Stimulated activated naive CD8-positive, alpha-beta T cell treated with anti-CD3 and anti-CD28 coated beads, Interleukin-15, amount 100 ng/mL, for 72 hours (primary cell): ENCODE results near the gene NGFR.
"Not testable (repeated sequence)": the region's sequence is repeated elsewhere in the genome, so short reads cannot be mapped to it uniquely, and the experiment has no call there.

Source experiments
- ATAC-seq: fragments of 150-1000 bp; cut with Tn5 transposase; 2 replicates; pipeline ENCODE4 v1.10.0; 2021; ENCODE audit warnings: mild to moderate bottlenecking, moderate library complexity
- DNase-seq, 2 donors: peaks; one replicate each; pipeline ENCODE4 v3.0.0; 2021 to 2022
- H3K27ac Mint-ChIP-seq, 2 donors: one replicate each; pipeline ENCODE4 v1.8.0; 2022; ENCODE audit warnings: mild to moderate bottlenecking in 2 of 2, mixed read lengths in 2 of 2, moderate library complexity in 2 of 2
- H3K27me3 Mint-ChIP-seq: one replicate; pipeline ENCODE4 v1.8.0; 2022; ENCODE audit warnings: mixed read lengths
- H3K4me1 Mint-ChIP-seq: one replicate; pipeline ENCODE4 v1.8.0; 2022; ENCODE audit warnings: mild to moderate bottlenecking, mixed read lengths
- H3K4me3 Mint-ChIP-seq, 2 donors: one replicate each; pipeline ENCODE4 v1.8.0; 2022; ENCODE audit warnings: mild to moderate bottlenecking in 2 of 2, mixed read lengths in 2 of 2, moderate library complexity in 1 of 2
- H3K9me3 Mint-ChIP-seq, 2 donors: one replicate each; pipeline ENCODE4 v1.8.0; 2022; ENCODE audit warnings: mixed read lengths in 2 of 2

Gene NGFR

DNA sequence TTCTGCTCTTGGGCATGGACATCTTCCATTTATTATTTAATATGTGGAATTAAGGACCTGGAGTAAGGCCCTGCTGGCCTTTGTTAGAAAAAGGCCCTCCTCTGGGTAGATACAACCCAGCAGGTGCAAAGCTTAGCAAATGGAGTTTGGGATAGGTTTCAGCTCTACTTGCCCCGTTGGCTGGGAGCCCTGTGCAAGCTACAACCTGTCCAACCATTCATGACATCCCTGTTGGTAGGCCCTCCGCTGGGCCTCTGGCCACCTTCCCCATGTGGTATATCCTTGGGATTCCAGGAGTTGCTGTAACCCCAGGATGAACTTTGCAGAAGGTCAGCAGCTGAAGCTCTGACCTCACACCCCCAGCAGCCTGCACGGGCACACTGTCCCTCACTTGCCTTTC lies 6.4 kb downstream of the NGFR start:
- H3K9me3 Mint-ChIP-seq = no peaks in the 10 kb centered on the region
- H3K4me1 Mint-ChIP-seq = peaks cover 19% of the 10 kb centered on the region
- H3K27ac Mint-ChIP-seq = no peak overlapping the region
- no peak for DNase-seq
- no peak overlapping the region for H3K4me3 Mint-ChIP-seq
- ATAC-seq = no peak
- peaks cover 99% of the 10 kb centered on the region for H3K27me3 Mint-ChIP-seq

DNA sequence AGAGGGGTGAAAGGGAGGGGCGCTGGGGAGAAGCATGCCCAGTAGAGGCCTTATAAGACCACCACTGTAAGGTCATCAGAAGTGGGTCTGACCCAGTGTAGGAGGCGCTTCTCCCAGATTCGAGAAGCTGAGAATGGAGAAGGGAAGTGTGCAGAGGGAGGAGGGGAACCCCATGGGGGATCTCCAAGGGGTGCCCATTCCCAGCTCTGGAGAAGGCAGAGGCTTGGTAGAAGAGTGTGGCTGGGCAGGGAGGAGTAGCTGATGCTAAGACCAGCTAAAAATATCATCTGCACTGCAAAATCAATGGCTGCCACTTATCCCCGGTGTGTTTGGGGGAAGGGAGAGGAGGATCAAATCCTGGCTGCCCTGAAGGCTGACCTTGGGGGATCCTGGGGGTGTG lies 7.2 kb downstream of the NGFR start:
- H3K27me3 Mint-ChIP-seq = peaks cover 99% of the 10 kb centered on the region
- no peak for DNase-seq
- no peak overlapping the region for H3K4me3 Mint-ChIP-seq
- no peak for ATAC-seq
- peaks cover 11% of the 10 kb centered on the region for H3K4me1 Mint-ChIP-seq
- H3K9me3 Mint-ChIP-seq = no peaks in the 10 kb centered on the region
- H3K27ac Mint-ChIP-seq = no peak overlapping the region

- not testable (repeated sequence) for H3K27ac Mint-ChIP-seq, H3K4me1 Mint-ChIP-seq, DNase-seq, H3K4me3 Mint-ChIP-seq, H3K9me3 Mint-ChIP-seq, ATAC-seq
- peaks cover 99% of the 10 kb centered on the region for H3K27me3 Mint-ChIP-seq
These were observed 7.6 kb downstream of the NGFR start for GRCh38 chr17:49502680-49503079.

DNA sequence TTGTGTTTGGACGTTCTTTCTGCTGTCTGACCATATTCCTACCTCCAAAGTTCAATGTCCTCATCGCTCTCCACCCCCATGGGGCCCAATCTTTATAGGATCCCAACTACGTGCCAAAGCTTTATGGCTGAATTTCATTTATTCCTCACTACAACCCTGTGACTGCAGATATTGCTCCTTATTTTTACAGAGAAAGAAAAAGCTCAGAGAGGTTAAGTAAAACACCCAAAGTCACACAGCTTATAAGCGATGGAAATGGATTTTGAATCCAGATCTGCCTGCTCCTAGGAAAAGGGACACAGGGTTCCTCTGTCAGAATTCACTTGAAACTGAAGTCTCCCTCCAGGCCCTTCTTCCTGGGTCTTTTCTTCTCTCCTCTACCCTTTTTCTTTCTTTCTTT lies 9.3 kb downstream of the NGFR start:
- DNase-seq (no peak), ATAC-seq (no peak)
- no peaks in the 10 kb centered on the region for H3K4me1 Mint-ChIP-seq
- H3K27ac Mint-ChIP-seq = no peak overlapping the region
- no peak overlapping the region for H3K4me3 Mint-ChIP-seq
- H3K9me3 Mint-ChIP-seq = no peaks in the 10 kb centered on the region
- H3K27me3 Mint-ChIP-seq = peaks cover 94% of the 10 kb centered on the region

- ATAC-seq = no peak
- DNase-seq = no peak
- peaks cover 80% of the 10 kb centered on the region for H3K27me3 Mint-ChIP-seq
These were observed 10.8 kb downstream of the NGFR start for GRCh38 chr17:49505854-49506253.

DNA sequence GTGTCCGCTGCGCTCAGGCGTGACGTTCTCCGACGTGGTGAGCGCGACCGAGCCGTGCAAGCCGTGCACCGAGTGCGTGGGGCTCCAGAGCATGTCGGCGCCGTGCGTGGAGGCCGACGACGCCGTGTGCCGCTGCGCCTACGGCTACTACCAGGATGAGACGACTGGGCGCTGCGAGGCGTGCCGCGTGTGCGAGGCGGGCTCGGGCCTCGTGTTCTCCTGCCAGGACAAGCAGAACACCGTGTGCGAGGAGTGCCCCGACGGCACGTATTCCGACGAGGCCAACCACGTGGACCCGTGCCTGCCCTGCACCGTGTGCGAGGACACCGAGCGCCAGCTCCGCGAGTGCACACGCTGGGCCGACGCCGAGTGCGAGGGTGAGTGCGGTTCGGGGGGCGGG lies 11.2 kb downstream of the NGFR start:
- ATAC-seq (no peak), DNase-seq (no peak)
- no peak overlapping the region for H3K27ac Mint-ChIP-seq
- no peak overlapping the region for H3K4me3 Mint-ChIP-seq
- H3K27me3 Mint-ChIP-seq = peaks cover 75% of the 10 kb centered on the region
- no peaks in the 10 kb centered on the region for H3K4me1 Mint-ChIP-seq
- no peaks in the 10 kb centered on the region for H3K9me3 Mint-ChIP-seq

More at GRCh38 chr17:49505854-49506253, 10.8 kb downstream of the NGFR start:
- Mint-ChIP-seq H3K27ac (no peak overlapping the region), H3K9me3 (no peaks in the 10 kb centered on the region), H3K4me3 (no peak overlapping the region), H3K4me1 (no peaks in the 10 kb centered on the region)

- H3K9me3 Mint-ChIP-seq = no peaks in the 10 kb centered on the region
- ATAC-seq (no peak), DNase-seq (no peak)
- H3K4me1 Mint-ChIP-seq = no peaks in the 10 kb centered on the region
- H3K27ac Mint-ChIP-seq = no peak overlapping the region
- peaks cover 56% of the 10 kb centered on the region for H3K27me3 Mint-ChIP-seq
- H3K4me3 Mint-ChIP-seq = no peak overlapping the region
These were observed 13.2 kb downstream of the NGFR start for GRCh38 chr17:49508061-49508865.

- Mint-ChIP-seq H3K4me3 (no peak overlapping the region), H3K27ac (no peak overlapping the region), H3K27me3 (peaks cover 48% of the 10 kb centered on the region), H3K4me1 (no peaks in the 10 kb centered on the region), H3K9me3 (no peaks in the 10 kb centered on the region)
- DNase-seq (no peak), ATAC-seq (no peak)
These were observed 13.9 kb downstream of the NGFR start for GRCh38 chr17:49508866-49509587.

DNA sequence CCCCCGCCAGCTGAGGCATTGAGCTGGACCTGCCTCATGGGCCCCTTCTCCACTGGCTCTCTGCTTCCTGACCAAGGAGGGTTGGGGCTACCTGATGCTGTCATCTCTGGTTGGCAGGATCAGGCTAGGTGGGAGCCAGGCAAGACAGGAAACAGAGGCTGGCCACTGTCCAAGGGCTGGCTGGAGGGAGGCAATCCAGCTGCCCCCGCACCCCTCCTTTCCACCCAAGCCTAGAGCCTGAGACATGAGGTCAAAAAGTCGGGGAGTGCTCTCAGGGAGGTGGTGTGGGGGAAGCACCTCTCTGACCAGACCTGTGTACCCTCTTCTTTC lies 14.5 kb downstream of the NGFR start:
- DNase-seq = no peak
- Mint-ChIP-seq H3K27ac (no peak overlapping the region), H3K9me3 (no peaks in the 10 kb centered on the region), H3K27me3 (peaks cover 43% of the 10 kb centered on the region), H3K4me1 (no peaks in the 10 kb centered on the region), H3K4me3 (no peak overlapping the region)
- ATAC-seq = no peak

DNA sequence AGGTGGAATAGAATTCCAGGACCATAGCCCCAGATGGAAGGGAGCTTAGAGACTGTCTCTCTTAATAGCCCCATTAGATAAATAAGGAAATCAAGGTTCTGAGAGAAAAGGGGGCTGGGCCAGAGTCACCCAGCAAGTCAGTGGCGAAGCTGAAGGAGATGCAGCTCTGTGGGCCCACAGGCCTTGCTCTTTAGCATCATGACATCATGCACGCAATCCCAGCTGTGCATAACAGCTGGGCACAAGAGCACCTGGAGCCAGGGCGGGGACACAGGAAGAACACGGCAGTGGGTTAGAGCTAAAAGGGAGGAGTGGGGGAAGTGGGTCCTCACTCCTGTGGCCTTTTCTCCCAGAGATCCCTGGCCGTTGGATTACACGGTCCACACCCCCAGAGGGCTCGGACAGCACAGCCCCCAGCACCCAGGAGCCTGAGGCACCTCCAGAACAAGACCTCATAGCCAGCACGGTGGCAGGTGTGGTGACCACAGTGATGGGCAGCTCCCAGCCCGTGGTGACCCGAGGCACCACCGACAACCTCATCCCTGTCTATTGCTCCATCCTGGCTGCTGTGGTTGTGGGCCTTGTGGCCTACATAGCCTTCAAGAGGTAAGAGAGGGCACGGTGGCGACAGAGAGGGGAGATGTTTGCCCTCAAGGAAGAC lies 15.1 kb downstream of the NGFR start:
- Mint-ChIP-seq H3K4me3 (no peak overlapping the region), H3K27me3 (peaks cover 36% of the 10 kb centered on the region)
- ATAC-seq = no peak

DNA sequence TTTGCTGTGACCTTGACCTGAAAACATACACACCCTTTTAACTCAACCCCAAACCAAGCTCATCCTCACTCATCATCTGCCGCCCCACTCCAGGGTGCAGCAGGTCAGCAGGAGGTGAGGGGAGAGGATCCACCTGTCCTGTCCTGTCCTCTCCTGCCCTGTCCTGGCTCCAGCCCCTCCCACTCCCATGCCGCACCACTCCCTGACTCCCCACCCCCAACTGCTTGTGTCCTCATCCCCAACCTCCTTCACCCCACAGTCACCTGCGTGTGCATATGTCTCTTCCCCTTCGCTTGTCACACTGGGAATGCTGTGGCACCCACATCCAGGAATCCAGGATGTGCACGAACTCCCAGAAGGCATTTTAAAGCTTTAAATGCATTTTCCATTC lies 15.6 kb downstream of the NGFR start:
- no peaks in the 10 kb centered on the region for H3K9me3 Mint-ChIP-seq
- DNase-seq = no peak
- H3K4me1 Mint-ChIP-seq = peaks cover 7% of the 10 kb centered on the region
- H3K4me3 Mint-ChIP-seq = no peak overlapping the region
- H3K27ac Mint-ChIP-seq = no peak overlapping the region
- peaks cover 31% of the 10 kb centered on the region for H3K27me3 Mint-ChIP-seq
- no peak for ATAC-seq

More for the DNA sequence above, 15.1 kb downstream of the NGFR start:
- H3K9me3 Mint-ChIP-seq = no peaks in the 10 kb centered on the region
- H3K27ac Mint-ChIP-seq = no peak overlapping the region
- H3K4me1 Mint-ChIP-seq = peaks cover 3% of the 10 kb centered on the region
- no peak for DNase-seq

GRCh38 chr17:49511810-49512209 lies 16.7 kb downstream of the NGFR start:
- H3K4me1 Mint-ChIP-seq = peaks cover 7% of the 10 kb centered on the region
- no peak overlapping the region for H3K4me3 Mint-ChIP-seq
- DNase-seq (no peak), ATAC-seq (no peak)
- no peak overlapping the region for H3K27ac Mint-ChIP-seq
- no peaks in the 10 kb centered on the region for H3K9me3 Mint-ChIP-seq
- peaks cover 21% of the 10 kb centered on the region for H3K27me3 Mint-ChIP-seq

- Mint-ChIP-seq H3K27me3 (peaks cover 14% of the 10 kb centered on the region), H3K4me1 (peaks cover 7% of the 10 kb centered on the region), H3K9me3 (no peaks in the 10 kb centered on the region), H3K27ac (no peak overlapping the region), H3K4me3 (no peak overlapping the region)
- DNase-seq (no peak), ATAC-seq (peak; percentile 37)
These were observed 17.4 kb downstream of the NGFR start for GRCh38 chr17:49512296-49513043.

DNA sequence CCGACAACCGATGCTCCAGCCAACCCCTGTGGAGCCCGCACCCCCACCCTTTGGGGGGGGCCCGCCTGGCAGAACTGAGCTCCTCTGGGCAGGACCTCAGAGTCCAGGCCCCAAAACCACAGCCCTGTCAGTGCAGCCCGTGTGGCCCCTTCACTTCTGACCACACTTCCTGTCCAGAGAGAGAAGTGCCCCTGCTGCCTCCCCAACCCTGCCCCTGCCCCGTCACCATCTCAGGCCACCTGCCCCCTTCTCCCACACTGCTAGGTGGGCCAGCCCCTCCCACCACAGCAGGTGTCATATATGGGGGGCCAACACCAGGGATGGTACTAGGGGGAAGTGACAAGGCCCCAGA lies 17.9 kb downstream of the NGFR start:
- H3K27me3 Mint-ChIP-seq = peaks cover 9% of the 10 kb centered on the region
- no peaks in the 10 kb centered on the region for H3K9me3 Mint-ChIP-seq
- DNase-seq (no peak), ATAC-seq (no peak)
- no peak overlapping the region for H3K4me3 Mint-ChIP-seq
- no peak overlapping the region for H3K27ac Mint-ChIP-seq
- H3K4me1 Mint-ChIP-seq = peaks cover 7% of the 10 kb centered on the region

DNA sequence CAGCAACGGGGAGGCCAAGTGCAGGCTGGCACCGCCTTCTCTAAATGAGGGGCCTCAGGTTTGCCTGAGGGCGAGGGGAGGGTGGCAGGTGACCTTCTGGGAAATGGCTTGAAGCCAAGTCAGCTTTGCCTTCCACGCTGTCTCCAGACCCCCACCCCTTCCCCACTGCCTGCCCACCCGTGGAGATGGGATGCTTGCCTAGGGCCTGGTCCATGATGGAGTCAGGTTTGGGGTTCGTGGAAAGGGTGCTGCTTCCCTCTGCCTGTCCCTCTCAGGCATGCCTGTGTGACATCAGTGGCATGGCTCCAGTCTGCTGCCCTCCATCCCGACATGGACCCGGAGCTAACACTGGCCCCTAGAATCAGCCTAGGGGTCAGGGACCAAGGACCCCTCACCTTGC lies 18.5 kb downstream of the NGFR start:
- DNase-seq (no peak), ATAC-seq (no peak)
- H3K27ac Mint-ChIP-seq = no peak overlapping the region
- peaks cover 7% of the 10 kb centered on the region for H3K4me1 Mint-ChIP-seq
- no peak overlapping the region for H3K4me3 Mint-ChIP-seq
- H3K27me3 Mint-ChIP-seq = peaks cover 6% of the 10 kb centered on the region
- no peaks in the 10 kb centered on the region for H3K9me3 Mint-ChIP-seq
